Urothelium cell line (cell line): ENCODE results near the gene CCNT2.
"Not testable (repeated sequence)": the region's sequence is repeated elsewhere in the genome, so short reads cannot be mapped to it uniquely, and the experiment has no call there.

ENCODE experiments used
- DNase-seq: peaks from one replicate; pipeline ENCODE4 v3.0.0; 2011; ENCODE audit warnings: low spot score, mixed read lengths
- FAIRE-seq: peaks from 2 replicates; lab custom pipeline; 2011; peaks lifted over from hg19 to GRCh38; lab: Jason Lieb, UNC

CCNT2 gene

DNA sequence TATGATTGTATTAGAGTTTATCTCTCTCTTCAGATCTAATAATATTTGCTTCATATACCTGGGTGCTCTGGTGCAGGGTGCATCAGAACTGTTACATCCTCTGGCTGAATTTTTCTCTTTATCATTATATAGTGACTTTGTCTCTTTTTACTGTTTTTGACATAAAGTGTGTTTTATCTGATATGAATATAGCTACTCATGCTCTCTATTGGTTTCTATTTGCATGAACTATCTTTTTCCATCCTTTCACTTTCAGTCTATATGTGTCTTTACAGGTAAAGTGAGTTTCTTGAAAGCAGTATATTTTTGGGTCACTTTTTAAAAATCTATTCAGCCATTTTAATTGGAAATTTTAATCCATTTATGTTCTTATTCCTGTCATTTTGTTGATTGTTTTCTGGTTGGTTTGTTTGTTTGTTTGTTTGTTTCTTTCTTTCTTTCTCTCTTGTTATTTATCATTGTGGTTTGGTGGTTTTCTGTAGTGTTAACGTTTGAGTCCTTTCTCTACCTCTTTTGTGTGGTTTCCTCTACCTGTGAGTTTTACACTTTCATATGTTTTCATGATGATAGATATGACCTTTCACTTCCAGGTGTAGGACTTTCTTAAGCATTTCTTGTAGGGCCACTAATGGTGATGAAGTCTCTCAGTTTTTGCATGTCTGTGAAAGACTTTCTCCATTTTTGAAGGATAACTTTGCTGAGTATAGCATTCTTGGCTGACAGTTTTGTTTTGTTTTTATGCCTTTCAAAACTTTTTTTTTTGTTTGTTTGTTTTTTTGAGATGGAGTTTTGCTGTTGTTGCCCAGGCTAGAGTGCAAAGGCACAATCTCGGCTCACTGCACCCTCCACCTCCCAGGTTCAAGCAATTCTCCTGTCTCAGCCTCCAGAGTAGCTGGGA is 54.9 kb downstream of the CCNT2 start:
- DNase-seq (no peak), FAIRE-seq (no peak)

DNA sequence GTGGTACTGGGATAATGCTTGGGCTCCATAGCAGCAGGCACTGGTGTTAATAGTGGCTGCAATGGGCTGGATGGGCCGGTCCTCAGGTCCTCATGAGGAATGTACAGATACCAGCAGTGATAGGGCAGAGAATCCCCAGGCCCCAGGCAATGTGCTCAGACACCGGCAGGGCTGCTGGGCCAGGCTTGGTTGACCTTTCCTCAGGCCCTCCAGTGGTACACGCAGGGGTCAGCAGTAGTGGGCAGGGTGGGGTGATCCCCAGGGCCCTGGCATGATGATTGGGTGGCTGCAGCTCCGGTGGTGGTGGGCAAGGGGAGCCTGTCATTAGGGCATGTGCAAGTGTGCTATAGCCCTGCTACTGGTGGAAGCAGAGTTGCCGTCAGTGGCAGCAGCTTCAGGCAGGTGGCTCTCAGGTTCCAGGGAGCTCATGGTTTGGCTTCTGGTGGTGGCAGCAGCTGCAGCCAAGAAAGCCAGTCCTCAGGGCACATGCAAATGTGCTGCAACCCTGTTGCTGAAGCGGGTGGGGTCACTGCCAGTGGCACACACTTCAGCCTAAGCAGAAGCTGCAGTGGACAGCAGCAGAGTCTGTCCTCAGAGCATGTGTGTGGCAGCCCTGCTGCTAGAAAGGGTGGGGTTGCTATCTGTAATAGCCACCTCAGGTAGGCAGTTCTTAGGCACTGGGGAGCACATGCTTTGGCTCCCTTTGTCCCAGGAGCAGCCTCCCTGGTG is 56.8 kb downstream of the CCNT2 start:
- FAIRE-seq (no peak), DNase-seq (no peak)

DNA sequence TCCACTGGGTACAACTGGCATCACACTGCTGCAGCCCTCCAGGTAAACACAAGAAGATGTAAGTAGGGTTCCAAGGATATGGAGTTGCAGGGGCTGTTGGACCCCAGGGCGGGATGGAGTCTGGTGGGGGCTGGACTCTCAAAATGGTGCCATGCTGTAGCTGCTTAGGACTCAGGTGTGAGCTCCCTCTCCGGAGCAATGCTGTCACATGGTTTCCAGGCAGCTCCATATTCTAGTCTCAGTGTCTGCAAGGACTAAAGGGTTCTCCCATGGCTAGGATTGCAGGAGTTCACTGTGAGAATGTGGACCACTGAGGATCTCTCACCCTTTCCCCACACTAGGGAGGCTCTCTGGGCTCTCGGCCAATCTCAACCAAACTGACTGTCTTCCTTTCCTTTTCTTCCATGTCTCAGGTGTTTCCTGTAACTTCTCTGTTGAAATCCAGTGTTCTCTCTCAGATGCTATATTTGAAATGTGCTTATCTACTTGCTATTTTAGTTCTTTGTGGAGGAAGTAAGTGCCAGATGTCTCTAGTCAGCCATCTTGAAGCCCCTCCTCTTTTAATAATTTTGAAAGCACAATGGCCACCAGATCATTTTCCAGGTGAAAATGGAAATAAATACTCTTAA is 57.6 kb downstream of the CCNT2 start:
- DNase-seq, result no peak
- FAIRE-seq, result no peak

DNA sequence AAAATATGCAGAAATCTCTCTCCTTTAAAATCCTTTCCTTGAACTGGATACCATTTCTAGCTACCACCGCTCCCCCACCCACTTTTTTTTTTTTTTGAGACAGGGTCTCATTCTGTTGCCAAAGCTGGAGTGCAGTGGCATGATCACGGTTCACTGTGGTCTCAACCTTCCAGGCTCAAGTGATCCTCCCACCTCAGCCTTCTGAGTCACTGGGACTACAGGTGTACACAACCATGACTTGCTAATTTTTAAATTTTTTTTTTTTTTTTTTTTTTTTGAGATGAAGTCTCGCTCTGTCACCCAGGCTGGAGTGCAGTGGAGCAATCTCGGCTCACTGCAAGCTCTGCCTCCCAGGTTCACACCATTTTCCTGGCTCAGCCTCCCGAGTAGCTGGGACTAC is 58.5 kb downstream of the CCNT2 start:
- FAIRE-seq, result not testable (repeated sequence)

DNA sequence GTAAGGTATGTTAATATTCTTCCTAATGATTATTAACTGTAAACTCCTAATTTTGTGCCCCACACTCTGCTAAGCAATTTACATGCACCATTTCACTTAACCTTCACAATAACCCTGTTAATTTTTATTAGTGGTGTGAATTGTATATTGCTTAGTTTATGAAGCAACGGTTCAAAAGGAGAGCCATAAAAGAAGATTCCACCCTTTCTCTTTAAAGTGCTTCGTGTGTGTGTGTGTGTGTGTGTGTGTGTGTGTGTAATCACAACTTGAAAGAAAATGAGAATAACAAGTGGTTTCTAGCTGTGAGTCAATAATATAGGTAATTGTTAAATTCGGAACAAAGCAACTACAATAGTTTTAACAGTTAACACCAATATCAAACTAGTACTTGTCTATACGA is 60.6 kb downstream of the CCNT2 start:
- DNase-seq (no peak), FAIRE-seq (no peak)

More for the DNA sequence above, 58.5 kb downstream of the CCNT2 start:
- not testable (repeated sequence) for DNase-seq

DNA sequence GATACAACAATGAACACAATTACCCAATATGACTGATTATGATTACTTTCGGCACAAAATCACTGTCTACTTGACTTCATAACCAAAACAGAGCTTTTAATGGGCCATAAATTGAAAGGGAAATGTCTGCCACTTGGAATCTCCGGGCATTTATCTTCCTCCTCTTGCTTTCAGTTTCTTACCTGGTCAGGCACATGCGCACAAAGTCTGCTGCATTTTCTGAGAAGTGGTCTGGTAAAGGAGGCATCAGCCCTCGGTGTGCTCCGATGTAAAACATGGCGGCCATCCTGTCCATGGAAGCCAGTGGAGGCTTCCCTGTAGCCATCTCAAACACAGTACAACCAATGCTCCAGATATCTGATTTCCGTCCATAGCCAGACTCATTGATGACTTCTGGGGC is 62.0 kb downstream of the CCNT2 start:
- FAIRE-seq, result no peak
- DNase-seq, result no peak

DNA sequence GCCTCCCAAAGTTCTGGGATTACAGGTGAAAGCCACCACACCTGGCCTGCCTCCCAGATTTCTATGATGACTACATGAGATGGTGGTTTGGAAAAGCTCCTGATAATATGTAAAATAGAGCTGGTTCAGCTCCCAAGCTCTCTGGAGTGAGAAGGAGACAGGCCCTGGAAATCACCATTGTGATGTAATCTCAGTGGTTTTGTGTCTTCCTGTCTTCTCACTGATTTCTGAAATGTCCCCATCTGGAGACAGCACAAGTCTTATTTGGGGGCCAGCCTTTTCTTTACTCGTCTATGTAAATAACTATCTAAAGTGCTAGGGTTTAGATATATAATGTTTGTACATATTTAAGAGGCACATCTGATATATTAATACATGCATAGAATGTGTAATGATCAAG is 64.0 kb downstream of the CCNT2 start:
- FAIRE-seq (no peak), DNase-seq (no peak)

DNA sequence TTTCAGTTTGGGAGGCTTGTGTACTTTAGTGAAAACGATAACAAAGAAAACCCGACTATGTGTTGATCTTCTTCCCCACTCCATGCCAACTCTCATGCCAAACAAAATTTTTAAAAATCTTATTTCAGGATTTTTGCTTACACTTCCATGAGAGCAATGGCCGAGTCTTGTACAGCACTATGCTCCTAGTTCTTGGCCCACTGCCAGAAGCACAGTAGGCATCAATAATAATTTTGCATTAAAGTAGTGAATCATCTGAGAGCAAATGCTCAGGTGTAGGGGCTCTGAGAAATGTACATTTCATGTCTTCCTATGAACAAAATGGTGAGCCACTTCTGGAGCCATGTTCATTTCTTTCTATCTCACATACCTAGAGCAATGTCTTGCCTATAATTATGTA is 66.4 kb downstream of the CCNT2 start:
- DNase-seq (no peak), FAIRE-seq (no peak)

DNA sequence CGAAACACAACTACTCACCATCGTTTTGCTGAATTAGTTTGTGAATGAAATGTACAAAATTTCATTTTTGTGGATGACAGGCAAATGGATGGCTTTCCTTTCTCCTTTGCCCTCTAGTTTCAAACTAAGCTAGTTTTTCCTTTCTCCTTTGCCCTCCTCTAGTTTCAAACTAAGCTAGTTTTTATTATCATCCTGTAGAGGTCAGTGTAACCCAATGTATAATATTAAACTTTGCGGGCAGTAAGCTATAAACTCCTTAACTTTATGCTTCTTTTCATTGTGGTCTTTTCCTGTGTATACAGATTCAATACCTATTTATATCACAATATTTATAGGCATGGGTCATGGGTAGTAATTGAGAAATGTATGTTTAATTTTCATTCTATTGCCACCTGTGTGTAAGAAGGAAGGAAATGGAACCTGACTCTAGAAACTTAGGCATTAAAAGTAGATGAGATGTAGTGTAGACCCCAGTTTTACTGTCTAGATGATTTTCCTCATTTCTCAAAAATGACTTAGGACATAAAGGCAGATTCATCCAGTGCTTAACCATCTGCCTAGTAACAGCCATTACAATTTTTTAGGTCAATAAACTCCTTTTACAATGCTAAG is 70.5 kb downstream of the CCNT2 start:
- FAIRE-seq (no peak), DNase-seq (peak; percentile 30)

DNA sequence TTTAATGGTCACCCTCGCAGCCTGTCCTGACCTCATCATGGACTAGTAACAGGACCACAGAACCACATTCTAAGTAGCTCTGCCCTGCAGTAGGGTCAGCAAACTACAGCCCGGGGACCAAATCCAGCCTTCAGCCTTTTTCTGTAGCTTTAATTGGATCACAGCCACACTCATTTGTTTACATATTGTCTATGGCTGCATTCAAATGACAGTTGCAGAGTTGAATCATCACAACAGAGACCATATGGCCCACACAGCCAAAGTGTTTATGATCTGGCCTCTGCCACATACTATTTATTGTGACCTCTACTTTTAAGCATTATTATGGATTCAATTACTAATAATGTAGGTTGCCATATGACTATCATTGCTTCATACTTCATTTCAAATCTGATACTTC is 80.9 kb downstream of the CCNT2 start:
- FAIRE-seq (no peak), DNase-seq (no peak)

DNA sequence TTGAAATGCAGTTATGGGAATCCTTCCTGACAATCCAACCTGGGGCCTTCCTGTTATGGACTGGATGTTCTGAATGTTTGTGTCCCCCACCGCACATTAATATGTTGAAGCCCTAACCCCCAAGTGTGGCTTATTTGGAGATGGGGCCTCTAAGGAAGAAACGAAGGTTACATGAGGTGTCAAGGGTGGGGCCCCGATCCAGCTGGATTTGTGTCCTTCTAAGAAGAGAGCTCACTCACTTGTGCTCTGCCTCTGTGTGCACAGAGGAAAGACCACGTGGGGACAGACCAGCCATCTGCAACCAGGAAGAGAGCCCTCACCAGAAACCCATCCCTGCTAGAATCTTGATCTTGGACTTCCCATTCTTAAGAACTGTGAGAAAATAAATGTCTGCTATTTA is 84.2 kb downstream of the CCNT2 start:
- FAIRE-seq (no peak), DNase-seq (no peak)

DNA sequence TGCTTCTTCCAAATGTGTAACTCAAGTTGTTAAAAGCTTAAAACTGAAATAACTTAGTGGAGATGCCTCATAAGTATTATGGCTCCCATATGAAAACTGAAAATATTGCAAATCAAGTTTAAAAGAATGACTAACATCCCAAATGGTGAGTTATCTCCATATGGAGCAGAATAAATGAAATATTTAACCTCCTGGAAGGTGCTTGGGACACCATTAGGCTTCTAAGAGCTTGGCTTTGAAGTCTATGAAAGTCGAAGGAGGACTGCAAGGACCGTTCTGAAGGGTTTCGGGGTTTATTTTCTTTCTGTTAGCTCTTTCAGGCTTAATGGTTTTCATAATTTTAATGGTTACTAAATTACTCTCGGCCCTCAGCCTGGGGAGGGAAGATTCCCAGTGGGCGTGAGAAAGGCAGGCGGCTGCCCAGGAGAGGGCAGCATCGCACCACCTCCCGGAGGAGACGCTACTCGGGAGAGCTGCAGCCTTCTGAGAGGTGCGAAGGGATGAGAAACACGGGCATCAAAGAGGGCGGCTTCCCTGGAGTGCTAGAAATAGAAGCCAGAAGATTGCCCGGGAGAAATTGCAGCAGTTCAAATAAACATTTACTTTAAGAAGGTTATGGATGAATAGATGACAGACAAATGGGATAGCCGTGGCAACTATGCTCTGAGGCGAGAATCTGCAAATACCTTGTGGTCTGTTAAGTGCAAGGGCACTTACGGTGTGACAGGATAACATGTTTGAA is 85.6 kb downstream of the CCNT2 start:
- FAIRE-seq (peak; percentile 88), DNase-seq (peak; percentile 92)

DNA sequence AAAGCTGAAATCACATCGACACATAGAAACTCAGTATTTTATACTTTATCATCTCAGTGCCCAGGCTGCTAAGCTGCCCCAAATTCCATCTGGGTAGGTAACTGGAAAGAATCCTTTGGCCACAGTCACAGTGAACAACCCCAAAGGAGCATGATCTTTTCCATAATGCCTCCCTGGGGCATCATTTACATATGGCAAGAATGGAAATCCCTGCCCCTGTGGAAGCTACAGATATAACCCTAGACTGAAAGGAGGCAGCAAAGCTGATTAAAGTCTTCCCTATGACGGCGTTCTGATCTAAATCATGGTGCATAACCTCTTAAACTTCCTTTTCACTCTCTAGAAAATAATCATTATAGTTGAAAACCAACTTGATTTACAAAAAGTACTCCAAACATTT is 87.1 kb downstream of the CCNT2 start:
- DNase-seq, result no peak
- FAIRE-seq, result no peak
